Astrocyte (in vitro differentiated cells and primary cell): ENCODE data around the gene OTOGL.

Experiments
- EZH2 ChIP-seq: IDR thresholded peaks from 2 replicates; pipeline ENCODE4 v1.6.1; 2012; ENCODE audit warnings: mild to moderate bottlenecking, low read length, inconsistent platforms; ENCODE audit not compliant: insufficient read depth
- TF ChIP-seq, protein P1 (sequence below): IDR thresholded peaks from 2 replicates; pipeline ENCODE4 v1.5.1; 2011; ENCODE audit warnings: low read depth, mild to moderate bottlenecking, inconsistent platforms, low read length, moderate library complexity; ENCODE audit not compliant: insufficient read depth

DNA sequence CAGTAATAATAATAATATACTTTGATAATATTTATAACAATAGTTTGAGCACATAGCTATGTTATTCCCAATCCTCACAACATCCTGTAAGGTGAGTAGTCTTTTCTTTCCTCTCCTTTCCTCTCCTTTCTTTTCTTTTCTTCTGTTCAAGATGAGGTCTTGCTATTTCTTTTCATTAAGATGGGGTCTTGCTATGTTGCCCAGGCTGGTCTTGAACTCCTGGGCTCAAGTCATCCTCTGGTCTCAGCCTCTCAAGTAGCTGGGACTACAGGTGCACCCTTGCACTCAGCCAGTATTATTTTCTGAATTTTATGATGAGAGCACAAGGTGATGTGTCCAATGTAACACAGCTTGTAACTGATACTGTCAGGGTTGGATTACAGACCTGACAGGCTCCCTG, 134.6 kb downstream of the OTOGL start:
- TF ChIP-seq, protein P1, sequence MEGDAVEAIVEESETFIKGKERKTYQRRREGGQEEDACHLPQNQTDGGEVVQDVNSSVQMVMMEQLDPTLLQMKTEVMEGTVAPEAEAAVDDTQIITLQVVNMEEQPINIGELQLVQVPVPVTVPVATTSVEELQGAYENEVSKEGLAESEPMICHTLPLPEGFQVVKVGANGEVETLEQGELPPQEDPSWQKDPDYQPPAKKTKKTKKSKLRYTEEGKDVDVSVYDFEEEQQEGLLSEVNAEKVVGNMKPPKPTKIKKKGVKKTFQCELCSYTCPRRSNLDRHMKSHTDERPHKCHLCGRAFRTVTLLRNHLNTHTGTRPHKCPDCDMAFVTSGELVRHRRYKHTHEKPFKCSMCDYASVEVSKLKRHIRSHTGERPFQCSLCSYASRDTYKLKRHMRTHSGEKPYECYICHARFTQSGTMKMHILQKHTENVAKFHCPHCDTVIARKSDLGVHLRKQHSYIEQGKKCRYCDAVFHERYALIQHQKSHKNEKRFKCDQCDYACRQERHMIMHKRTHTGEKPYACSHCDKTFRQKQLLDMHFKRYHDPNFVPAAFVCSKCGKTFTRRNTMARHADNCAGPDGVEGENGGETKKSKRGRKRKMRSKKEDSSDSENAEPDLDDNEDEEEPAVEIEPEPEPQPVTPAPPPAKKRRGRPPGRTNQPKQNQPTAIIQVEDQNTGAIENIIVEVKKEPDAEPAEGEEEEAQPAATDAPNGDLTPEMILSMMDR: no peak
- no peak for TF ChIP-seq EZH2
